HG02970 (cell line): Measurements from ENCODE around the gene LHX4.

Source experiments
- ATAC-seq: cut with Tn5 transposase; IDR thresholded peaks from one replicate; pipeline ENCODE4 v1.9.1; 2021; ENCODE audit warnings: mild to moderate bottlenecking, moderate library complexity, moderate number of reproducible peaks; ENCODE audit not compliant: unreplicated experiment, low FRiP score

The LHX4 gene

GRCh38 chr1:180224902-180225301, 5.2 kb upstream of the LHX4 start:
- no peak for ATAC-seq

GRCh38 chr1:180225403-180225802, 4.7 kb upstream of the LHX4 start:
- ATAC-seq, result no peak

GRCh38 chr1:180227861-180228647, 2.0 kb upstream of the LHX4 start:
- ATAC-seq, result no peak

- no peak for ATAC-seq
Observed at GRCh38 chr1:180228648-180229482, 1.2 kb upstream of the LHX4 start.

GRCh38 chr1:180230416-180230790, 339 bp downstream of the LHX4 start:
- no peak for ATAC-seq

GRCh38 chr1:180230791-180231505, 884 bp downstream of the LHX4 start:
- ATAC-seq, result no peak

- no peak for ATAC-seq
Observed at GRCh38 chr1:180231506-180231921, 1.4 kb downstream of the LHX4 start.

- ATAC-seq, result no peak
Observed at GRCh38 chr1:180231936-180232335, 1.9 kb downstream of the LHX4 start.

- ATAC-seq, result no peak
Observed at GRCh38 chr1:180232521-180233043, 2.5 kb downstream of the LHX4 start.

GRCh38 chr1:180233191-180234011, 3.3 kb downstream of the LHX4 start:
- ATAC-seq, result no peak

GRCh38 chr1:180234369-180235076, 4.5 kb downstream of the LHX4 start:
- no peak for ATAC-seq

GRCh38 chr1:180235077-180235501, 5.0 kb downstream of the LHX4 start:
- ATAC-seq, result no peak

- ATAC-seq, result no peak
Observed at GRCh38 chr1:180235502-180236239, 5.6 kb downstream of the LHX4 start.

- no peak for ATAC-seq
Observed at GRCh38 chr1:180236698-180237509, 6.8 kb downstream of the LHX4 start.

GRCh38 chr1:180237869-180238476, 7.9 kb downstream of the LHX4 start:
- ATAC-seq, result no peak

GRCh38 chr1:180238675-180239074, 8.6 kb downstream of the LHX4 start:
- no peak for ATAC-seq
